ENCODE results near the gene PAPOLA.
A peak's percentile ranks its signal among the peaks of the same experiment; 100 is the strongest.

Gene PAPOLA

DNA sequence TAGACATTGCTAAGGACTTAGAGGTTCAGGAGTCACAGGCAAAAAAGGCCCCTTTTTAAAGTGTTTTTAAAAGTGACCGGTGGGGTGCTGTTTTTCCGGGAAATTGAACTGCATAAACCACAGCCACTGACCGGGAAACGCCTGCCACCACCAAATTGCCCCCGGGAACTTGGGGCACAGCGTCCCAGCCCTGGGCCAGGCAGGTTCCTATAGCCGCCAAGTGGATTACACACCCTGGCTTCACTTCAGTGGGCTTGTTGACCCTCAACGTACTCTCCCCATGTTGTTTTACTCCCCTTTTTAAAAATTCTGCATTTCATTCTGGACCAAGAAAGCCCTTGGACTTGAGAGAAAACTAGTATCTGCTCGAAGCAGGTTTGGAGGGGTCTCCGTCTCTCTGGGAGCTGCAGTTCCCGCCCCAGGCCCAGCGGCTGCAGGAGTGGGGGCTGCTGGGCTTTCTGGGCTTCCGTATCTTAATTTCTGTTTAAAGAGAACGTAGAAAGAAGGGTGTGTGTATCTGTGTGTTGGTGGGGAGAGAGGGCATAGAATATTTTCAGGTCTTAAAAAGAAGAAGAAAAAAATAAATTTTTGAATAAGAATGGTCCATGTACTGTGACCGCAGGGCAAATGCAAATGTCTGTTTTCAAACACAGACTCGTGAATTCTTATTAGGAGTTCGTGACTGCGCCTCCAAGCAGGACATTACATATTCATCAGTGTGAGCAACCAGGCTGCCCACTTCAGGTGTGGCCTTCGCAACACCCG lies 82.9 kb downstream of the PAPOLA start:
- no peak overlapping the region for H3K4me3 ChIP-seq (ENCODE audit: low read length)
- DNase-seq (ENCODE audit: low read depth, low spot score): no peak
- no peak overlapping the region for H3K27ac ChIP-seq (ENCODE audit: low read length)
- no peaks in the 10 kb centered on the region for H3K4me1 ChIP-seq (ENCODE audit: control insufficient read depth, insufficient read depth, low read length)
- no peaks in the 10 kb centered on the region for H3K27me3 ChIP-seq (ENCODE audit: control insufficient read depth, insufficient read depth, low read length)
- no peaks in the 10 kb centered on the region for H3K9me3 ChIP-seq (ENCODE audit: control insufficient read depth, insufficient read depth, low read length)
- no CpG with 5 or more reads among the region's 20 CpGs for WGBS (ENCODE audit: insufficient coverage, insufficient read length)
- H3K36me3 ChIP-seq (ENCODE audit: control insufficient read depth, insufficient read depth, low read length): no peaks in the 10 kb centered on the region

DNA sequence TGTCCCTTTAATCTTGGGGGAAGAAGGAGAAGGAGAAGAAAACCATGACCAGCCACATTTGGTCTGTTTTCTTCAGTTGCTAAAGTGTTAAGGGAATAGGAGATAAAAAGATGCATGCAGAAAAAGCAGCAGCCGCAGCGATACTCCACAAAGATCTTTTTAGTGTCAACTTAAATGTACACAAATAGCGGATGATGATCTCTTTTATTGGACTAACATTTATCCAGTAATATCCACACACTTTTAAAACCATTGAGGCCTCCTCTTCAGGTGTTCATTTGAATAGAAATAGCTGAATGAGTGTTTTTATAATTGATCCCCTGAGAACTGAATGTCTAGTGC lies 83.5 kb downstream of the PAPOLA start:
- Histone ChIP-seq H3K27ac (ENCODE audit: low read length) (no peak overlapping the region), H3K36me3 (ENCODE audit: control insufficient read depth, insufficient read depth, low read length) (no peaks in the 10 kb centered on the region), H3K4me1 (ENCODE audit: control insufficient read depth, insufficient read depth, low read length) (peaks cover 1% of the 10 kb centered on the region; the same call in 1 of the 2 replicates), H3K27me3 (ENCODE audit: control insufficient read depth, insufficient read depth, low read length) (no peaks in the 10 kb centered on the region), H3K9me3 (ENCODE audit: control insufficient read depth, insufficient read depth, low read length) (no peaks in the 10 kb centered on the region), H3K4me3 (ENCODE audit: low read length) (no peak overlapping the region)
- WGBS (ENCODE audit: insufficient coverage, insufficient read length): no CpG with 5 or more reads among the region's 3 CpGs
- DNase-seq (ENCODE audit: low read depth, low spot score): no peak

- H3K27ac ChIP-seq (ENCODE audit: low read length): no peak overlapping the region
- no peaks in the 10 kb centered on the region for H3K27me3 ChIP-seq (ENCODE audit: control insufficient read depth, insufficient read depth, low read length)
- no peaks in the 10 kb centered on the region for H3K9me3 ChIP-seq (ENCODE audit: control insufficient read depth, insufficient read depth, low read length)
- no peak for DNase-seq (ENCODE audit: low read depth, low spot score)
- WGBS (ENCODE audit: insufficient coverage, insufficient read length): no CpG with 5 or more reads among the region's 11 CpGs
- H3K4me1 ChIP-seq (ENCODE audit: control insufficient read depth, insufficient read depth, low read length): peaks cover 1% of the 10 kb centered on the region; the same call in 1 of the 2 replicates
- no peaks in the 10 kb centered on the region for H3K36me3 ChIP-seq (ENCODE audit: control insufficient read depth, insufficient read depth, low read length)
- no peak overlapping the region for H3K4me3 ChIP-seq (ENCODE audit: low read length)
Observed at GRCh38 chr14:96586056-96586455, 83.9 kb downstream of the PAPOLA start.

DNA sequence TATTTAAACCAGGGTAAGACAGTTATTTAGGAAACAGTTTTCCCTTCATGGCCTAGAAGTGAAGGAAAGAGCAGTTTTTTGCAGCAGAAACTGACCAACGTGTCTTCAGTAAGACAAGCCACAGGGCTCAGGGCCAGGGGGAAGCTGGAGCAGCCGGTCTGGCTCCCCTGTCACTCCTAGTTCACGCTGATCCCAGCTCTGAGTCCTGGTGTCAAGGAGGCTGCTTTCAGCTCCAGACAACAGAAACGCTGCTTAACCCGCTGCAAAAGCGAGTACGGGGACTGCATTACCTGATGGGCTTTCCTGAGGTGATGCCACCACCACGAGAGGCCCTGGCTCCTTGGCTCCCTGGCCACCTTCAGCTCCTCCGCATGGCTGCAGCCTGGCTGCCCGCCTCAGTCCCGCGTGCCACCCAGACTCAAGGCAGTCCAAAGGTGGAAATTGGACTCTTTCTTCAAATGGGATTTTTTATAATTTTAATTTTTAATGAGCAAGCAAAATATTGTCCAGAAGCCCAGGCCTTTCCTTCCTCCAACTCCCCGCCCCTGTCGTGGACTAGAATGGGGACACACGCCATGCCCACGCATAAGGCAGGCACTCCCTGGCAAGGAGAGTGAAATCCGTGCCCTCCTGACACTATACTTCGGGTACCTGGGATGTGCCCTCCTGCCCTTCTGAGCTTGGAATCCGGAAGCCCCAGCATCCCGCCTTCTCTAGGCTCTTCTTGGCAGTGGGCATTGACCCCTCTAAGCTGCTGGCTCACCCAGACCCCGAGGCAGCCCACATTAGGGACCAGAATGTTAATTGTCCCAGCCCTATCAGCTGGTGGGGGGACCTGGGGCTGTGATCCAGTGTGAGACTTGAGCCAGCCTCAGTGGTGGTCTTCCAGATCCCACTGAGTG lies 85.0 kb downstream of the PAPOLA start:
- WGBS (ENCODE audit: insufficient coverage, insufficient read length): no CpG with 5 or more reads among the region's 21 CpGs
- Histone ChIP-seq H3K27me3 (ENCODE audit: control insufficient read depth, insufficient read depth, low read length) (no peaks in the 10 kb centered on the region), H3K4me1 (ENCODE audit: control insufficient read depth, insufficient read depth, low read length) (peaks cover 1% of the 10 kb centered on the region; the same call in 1 of the 2 replicates)

DNA sequence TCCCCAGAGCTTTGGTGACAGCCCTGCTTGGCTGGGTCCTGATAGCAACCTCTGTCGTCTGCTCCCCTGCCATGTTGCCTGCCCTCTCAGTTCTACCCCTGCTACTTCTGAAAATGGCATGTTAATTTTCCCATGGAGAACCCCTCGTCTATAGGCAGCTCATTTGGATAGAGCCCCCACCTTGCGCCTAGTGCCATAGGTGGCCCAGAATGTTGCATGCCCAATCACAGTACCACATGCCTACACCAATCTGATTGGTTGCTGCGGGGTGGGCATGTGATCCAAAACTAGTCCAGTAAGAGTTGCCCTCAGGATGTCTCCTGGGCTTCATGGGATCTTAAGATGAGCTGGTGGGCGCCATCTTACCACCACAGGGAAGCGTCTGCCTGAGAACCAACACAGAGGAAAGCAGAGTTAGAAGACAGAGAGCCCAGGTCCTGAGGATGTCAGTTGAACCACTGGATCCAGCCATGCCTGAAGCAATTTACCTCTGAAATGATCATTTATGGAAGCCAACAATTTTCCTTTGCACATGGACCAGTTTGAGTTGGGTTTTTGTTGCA lies 85.7 kb downstream of the PAPOLA start:
- no CpG with 5 or more reads among the region's 6 CpGs for WGBS (ENCODE audit: insufficient coverage, insufficient read length)
- Histone ChIP-seq H3K9me3 (ENCODE audit: control insufficient read depth, insufficient read depth, low read length) (no peaks in the 10 kb centered on the region), H3K36me3 (ENCODE audit: control insufficient read depth, insufficient read depth, low read length) (no peaks in the 10 kb centered on the region), H3K27me3 (ENCODE audit: control insufficient read depth, insufficient read depth, low read length) (no peaks in the 10 kb centered on the region), H3K4me1 (ENCODE audit: control insufficient read depth, insufficient read depth, low read length) (peaks cover 3% of the 10 kb centered on the region; the same call in 1 of the 2 replicates), H3K27ac (ENCODE audit: low read length) (no peak overlapping the region), H3K4me3 (ENCODE audit: low read length) (no peak overlapping the region)
- no peak for DNase-seq (ENCODE audit: low read depth, low spot score)

More for the DNA sequence above, 85.0 kb downstream of the PAPOLA start:
- Histone ChIP-seq H3K4me3 (ENCODE audit: low read length) (no peak overlapping the region), H3K27ac (ENCODE audit: low read length) (no peak overlapping the region), H3K9me3 (ENCODE audit: control insufficient read depth, insufficient read depth, low read length) (no peaks in the 10 kb centered on the region), H3K36me3 (ENCODE audit: control insufficient read depth, insufficient read depth, low read length) (no peaks in the 10 kb centered on the region)
- DNase-seq (ENCODE audit: low read depth, low spot score): no peak

DNA sequence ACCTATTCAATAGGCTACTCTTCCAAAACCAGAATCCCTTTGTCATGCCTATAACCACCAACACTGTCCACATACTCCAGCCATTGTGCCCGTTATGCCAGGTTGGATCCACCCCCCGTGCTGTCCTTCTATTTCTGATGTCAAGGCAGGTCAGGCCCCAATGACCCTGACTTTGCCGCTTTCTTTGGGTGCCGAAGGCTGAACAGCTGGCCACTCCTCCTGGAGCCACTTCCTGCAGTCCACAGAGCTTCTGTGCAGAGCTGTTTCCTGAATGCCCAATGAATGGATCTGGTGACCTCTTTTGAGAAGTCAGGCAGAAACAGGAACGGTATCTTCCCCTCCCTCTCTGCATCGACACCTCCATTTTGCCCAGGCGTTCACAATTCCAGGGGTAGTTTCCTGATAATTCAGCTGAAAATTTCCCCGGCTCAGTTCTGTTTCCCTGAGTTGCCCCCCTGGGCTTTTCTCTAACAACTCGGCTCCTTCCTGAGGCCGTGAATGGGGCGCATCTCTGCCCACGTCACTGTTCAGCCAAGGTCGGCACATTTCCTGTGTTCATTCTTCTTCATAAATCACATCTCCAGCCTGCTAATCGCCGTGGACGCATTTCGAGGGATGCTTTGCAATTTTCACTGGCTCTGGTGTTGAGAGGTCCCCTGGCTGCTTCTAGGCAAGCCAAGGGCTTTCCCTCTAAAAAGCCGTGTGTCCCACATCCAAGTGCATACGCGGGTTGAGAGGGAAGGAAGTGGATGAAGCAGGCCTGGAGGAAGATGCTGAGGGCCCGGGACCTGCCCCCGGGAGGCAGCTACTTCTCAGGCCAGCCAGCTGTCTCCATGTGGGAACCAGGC lies 86.5 kb downstream of the PAPOLA start:
- Histone ChIP-seq H3K9me3 (ENCODE audit: control insufficient read depth, insufficient read depth, low read length) (no peaks in the 10 kb centered on the region), H3K4me1 (ENCODE audit: control insufficient read depth, insufficient read depth, low read length) (peaks cover 5% of the 10 kb centered on the region), H3K27ac (ENCODE audit: low read length) (no peak overlapping the region), H3K27me3 (ENCODE audit: control insufficient read depth, insufficient read depth, low read length) (peaks cover 2% of the 10 kb centered on the region; the same call in 1 of the 2 replicates), H3K4me3 (ENCODE audit: low read length) (no peak overlapping the region), H3K36me3 (ENCODE audit: control insufficient read depth, insufficient read depth, low read length) (no peaks in the 10 kb centered on the region)
- no peak for DNase-seq (ENCODE audit: low read depth, low spot score)
- no CpG with 5 or more reads among the region's 22 CpGs for WGBS (ENCODE audit: insufficient coverage, insufficient read length)

DNA sequence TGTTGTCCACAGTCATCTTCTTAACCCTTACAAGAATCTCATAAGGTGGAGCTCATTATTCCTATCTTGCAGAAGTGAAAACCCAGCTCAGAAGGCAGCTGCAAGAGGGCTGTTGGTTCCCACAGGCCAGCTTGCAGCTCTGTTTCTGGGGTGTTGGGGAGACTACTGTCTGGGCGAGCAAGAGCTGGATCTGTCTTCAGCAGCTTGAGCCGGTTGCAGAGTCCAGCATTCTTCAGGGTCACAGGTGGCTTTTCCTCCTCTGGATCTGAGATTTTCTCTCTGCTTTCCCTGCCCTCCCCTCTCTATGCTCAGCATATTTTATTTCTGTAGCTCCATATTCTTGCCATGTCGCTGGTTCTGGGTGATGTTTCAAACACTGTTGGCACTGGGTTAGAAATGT lies 87.4 kb downstream of the PAPOLA start:
- no CpG with 5 or more reads among the region's 3 CpGs for WGBS (ENCODE audit: insufficient coverage, insufficient read length)
- no peak for DNase-seq (ENCODE audit: low read depth, low spot score)
- H3K27me3 ChIP-seq (ENCODE audit: control insufficient read depth, insufficient read depth, low read length): peaks cover 2% of the 10 kb centered on the region; the same call in 1 of the 2 replicates
- peaks cover 5% of the 10 kb centered on the region for H3K4me1 ChIP-seq (ENCODE audit: control insufficient read depth, insufficient read depth, low read length)
- no peak overlapping the region for H3K27ac ChIP-seq (ENCODE audit: low read length)
- H3K4me3 ChIP-seq (ENCODE audit: low read length): no peak overlapping the region
- no peaks in the 10 kb centered on the region for H3K9me3 ChIP-seq (ENCODE audit: control insufficient read depth, insufficient read depth, low read length)
- H3K36me3 ChIP-seq (ENCODE audit: control insufficient read depth, insufficient read depth, low read length): no peaks in the 10 kb centered on the region

- Histone ChIP-seq H3K36me3 (ENCODE audit: control insufficient read depth, insufficient read depth, low read length) (no peaks in the 10 kb centered on the region), H3K9me3 (ENCODE audit: control insufficient read depth, insufficient read depth, low read length) (no peaks in the 10 kb centered on the region), H3K27me3 (ENCODE audit: control insufficient read depth, insufficient read depth, low read length) (peaks cover 2% of the 10 kb centered on the region; the same call in 1 of the 2 replicates), H3K4me1 (ENCODE audit: control insufficient read depth, insufficient read depth, low read length) (peaks cover 5% of the 10 kb centered on the region), H3K4me3 (ENCODE audit: low read length) (no peak overlapping the region), H3K27ac (ENCODE audit: low read length) (no peak overlapping the region)
- no CpG with 5 or more reads among the region's 9 CpGs for WGBS (ENCODE audit: insufficient coverage, insufficient read length)
- no peak for DNase-seq (ENCODE audit: low read depth, low spot score)
Observed at GRCh38 chr14:96590190-96590864, 88.1 kb downstream of the PAPOLA start.

- Histone ChIP-seq H3K4me3 (ENCODE audit: low read length) (peak overlapping the region; percentile 43; the same call in 1 of the 2 replicates), H3K4me1 (ENCODE audit: control insufficient read depth, insufficient read depth, low read length) (peaks cover 5% of the 10 kb centered on the region), H3K36me3 (ENCODE audit: control insufficient read depth, insufficient read depth, low read length) (no peaks in the 10 kb centered on the region), H3K9me3 (ENCODE audit: control insufficient read depth, insufficient read depth, low read length) (no peaks in the 10 kb centered on the region), H3K27ac (ENCODE audit: low read length) (no peak overlapping the region), H3K27me3 (ENCODE audit: control insufficient read depth, insufficient read depth, low read length) (peaks cover 2% of the 10 kb centered on the region; the same call in 1 of the 2 replicates)
- DNase-seq (ENCODE audit: low read depth, low spot score): no peak
- whole genome bisulfite sequencing (ENCODE audit: insufficient coverage, insufficient read length): no CpG with 5 or more reads among the region's 54 CpGs
Observed at GRCh38 chr14:96592591-96593386, 90.6 kb downstream of the PAPOLA start.
